GM21367 (cell line): ENCODE measurements around the gene KRT13.

Experiments used
- ATAC-seq: cut with Tn5 transposase; IDR thresholded peaks from one replicate; pipeline ENCODE4 v1.9.1; 2021; ENCODE audit not compliant: unreplicated experiment

The KRT13 gene

DNA sequence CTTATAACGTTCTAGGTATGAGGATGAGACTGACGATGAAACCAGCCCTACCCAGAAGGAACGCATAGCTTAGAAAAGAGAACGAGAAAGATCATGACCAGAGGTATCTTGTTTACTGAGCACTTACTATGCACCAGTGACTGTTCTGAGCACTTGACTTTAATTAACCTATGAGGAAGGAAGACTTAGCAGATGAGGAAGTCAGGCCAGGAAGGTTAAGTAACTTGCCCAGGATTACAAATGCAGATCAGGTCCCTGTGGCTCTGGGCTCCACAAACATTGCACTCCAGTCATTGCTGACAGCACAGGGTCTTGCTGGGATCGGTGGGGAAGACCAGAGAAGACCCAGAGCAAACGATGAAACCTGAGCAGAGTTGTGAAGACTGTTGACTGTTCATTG lies 7.1 kb downstream of the KRT13 start:
- no peak for ATAC-seq

DNA sequence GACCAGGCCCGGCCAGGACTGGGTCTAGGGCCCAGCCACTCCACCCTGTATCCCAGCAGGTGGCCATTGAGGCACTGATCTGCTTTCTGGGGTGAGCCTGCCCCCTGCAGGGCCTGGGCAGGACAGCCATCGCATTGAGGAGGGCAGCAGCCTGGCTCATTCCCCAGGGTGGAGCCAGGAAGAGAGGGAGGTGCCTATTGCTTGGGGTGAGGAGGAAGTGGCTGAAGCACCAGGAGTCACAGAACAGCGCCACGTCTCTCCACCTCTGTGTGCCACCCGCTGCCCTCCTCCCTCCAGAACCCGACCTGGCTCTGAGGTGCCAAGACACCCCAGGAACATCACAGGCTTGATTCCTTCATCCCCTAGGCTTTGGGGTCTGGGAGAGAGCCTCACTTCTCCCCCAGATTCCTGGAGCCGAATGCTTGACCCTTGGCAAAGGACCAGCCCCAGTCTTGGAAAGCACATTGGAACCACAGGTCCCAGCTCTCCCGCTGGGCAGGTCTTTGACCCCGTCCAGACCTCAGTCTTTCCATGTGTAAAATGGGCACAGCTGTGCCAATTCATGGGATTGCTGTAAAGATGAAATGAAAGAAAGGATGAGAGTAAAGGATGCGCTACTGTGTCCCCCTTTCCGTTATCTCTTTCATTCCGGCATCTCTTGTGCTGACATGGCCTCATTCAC lies 8.5 kb downstream of the KRT13 start:
- ATAC-seq = peak; percentile 70

DNA sequence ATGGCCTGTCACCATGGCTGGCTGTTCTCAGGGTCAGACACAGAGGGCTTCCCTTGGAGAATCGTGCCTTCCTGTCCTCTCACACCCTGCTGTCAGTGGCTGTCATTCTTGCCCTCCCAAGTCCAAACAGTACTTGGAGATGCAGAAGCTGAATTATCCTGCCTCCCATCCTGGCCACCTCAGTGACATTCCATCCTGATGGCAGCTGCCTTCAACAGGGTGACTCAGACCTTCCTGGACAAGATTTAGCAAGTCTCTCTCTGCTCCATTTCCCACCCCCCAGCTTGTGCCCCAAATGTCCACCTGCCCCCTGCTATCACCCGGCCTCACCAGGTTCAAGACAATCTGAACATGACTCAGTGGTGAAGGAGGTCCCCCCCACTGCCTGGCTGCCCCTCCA lies 10.9 kb downstream of the KRT13 start:
- no peak for ATAC-seq

DNA sequence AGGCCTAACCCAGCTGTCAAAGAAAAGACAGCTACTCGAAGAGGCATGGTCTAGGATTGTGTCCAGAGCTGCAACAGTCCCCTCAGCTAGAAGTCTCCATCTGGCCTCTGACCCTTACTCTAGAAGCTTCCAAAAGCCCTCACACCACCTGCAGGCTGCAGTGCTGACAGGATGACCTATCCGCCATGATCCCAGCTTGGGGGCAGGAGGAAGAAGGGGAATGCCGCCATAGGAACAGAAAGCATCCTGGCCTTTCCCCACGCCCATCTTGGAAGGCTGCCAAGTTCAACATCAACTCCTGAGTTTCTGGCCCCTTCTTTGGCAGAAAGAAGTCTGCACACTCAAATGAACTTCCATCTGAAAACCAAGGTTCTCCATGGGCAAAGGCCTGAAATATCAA lies 12.6 kb downstream of the KRT13 start:
- ATAC-seq = no peak

DNA sequence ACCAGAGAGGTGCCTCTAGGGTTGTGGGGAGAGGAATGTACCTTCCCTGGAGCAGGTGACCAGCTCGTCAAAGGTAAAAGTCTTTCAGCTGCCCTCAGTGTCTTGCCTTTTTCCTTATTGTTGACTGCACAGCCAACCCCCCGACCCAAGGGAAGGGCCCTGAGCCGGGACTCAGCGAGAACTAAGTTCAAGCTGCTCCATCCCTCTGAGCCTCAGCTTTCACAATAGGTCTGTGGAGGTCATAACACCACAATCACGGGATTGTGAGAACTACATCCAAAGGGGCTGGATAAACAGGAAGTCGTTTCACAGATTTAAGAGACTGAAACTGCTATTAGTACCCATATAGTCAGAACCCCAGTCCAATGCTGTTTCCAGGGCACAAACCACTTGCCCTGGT lies 13.1 kb downstream of the KRT13 start:
- no peak for ATAC-seq

DNA sequence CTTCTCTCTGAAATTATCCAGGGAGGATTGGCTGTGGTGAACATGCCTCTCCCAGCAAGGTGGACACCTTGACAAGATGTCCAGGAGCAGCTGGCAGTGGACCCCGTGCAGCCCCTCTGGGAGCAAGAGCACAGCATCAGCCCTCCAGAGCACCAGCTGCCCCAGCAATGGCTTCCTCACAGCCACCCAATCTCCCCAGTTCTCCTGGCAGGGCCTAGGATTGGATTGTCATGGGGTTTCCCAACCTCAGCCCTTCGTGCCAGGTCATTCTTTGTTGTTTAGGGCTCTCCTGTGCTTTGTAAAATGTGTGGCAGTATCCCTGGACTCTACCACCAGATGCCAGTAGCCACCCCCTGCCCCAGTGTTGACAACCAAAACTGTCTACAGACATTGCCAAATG lies 13.9 kb downstream of the KRT13 start:
- ATAC-seq = no peak

DNA sequence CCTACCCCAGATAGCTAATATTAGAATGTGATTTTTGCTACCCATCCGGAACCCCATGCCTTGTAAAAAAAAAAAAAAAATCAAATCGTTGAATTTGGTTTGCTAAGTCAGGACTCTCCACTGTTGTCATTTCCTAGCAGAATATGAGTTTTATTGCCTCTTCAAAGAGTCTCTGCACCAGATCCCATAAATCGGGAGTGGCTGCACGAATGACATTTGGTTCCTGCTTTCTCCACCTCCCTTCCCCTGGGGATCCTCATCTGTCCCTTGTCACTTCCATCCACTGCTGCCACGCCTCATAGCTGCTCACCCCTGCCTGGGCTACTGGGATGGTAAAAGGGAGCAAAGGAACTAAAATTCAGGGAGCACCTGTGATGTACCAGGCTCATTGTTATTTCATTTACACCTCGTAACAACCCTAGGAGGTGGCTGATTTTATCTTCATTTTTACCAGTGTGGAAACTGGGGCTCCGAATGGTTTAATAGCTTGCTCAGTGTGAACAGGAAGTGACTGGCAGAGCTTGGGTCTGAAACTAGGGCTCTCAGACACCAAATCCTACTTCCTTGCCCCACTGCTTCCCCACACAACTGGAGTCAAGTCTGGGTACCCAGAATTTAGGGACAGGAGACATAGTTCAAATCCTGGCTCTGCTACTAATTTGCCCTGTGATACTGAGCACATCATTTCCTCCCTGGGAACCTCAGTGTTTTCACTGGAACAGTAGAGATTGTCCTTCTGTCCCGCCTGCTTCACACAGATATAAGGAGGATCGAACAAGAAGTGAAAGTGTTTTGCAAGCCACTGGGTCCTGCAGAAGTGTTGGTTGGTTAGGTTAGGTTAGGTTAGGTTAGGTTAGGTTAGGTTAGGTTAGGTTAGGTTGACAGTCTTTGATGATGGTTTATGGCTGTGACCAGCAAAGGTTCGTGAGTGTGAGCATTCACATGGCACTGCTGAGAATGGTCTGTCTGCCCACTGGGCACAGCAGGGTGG lies 15.1 kb downstream of the KRT13 start:
- no peak for ATAC-seq

DNA sequence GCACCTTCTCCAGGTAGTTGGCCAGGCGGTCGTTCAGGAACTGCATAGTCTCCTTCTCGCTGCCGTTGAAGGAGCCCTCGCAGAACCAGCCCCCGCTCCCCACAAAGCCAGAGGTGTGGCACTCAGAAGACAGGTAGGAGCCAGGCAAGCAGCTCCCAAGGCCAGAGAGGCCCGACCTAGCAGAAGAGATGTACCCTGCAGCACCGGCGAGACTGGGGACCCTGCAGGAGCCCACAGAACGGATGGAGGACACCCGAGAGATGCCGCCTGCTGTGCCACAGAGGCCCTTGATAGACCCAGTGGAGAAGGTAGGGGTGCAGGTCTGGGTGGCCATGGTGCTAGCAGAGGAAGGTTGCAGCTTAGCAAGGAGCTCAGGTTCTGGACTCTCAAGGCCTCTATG lies 15.9 kb downstream of the KRT13 start, which contains the start of gene KRT36:
Gene KRT36, minus strand, starts transcription at position 380 of the 400 bp plus-strand sequence. Its CDS starts 46 bp downstream, at position 334.
- ATAC-seq = no peak

DNA sequence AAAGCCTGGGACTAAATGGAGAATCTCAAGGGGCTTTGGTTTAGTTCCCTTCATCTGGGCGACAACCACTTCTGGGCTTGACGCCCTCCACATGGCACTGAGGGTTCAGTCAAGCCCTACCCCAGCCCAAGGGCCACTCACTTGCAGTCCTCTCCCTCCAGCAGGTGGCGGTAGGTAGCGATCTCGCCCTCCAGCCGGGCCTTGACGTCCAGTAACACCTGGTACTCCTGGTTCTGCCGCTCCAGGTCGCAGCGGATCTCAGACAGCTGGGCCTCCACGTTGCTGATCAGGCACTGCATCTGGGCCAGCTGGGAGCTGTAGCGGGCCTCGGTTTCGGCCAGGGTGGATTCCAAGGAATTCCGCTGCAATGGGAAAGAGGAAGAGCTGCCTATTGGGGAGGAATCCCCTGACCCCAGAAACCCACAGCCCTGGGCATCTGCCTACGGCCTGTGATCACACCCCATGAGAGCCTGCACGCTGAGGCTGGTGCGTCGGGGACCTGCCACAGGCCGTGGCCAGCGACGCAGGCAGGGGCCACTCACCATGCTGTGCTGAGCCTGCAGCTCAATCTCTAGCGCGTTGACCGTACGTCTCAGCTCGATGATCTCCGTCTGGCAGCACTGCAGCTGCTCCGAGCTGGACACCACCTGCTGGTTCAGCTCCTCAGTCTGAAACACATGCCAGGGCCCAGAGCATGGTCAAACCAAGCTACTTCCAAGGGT lies 18.4 kb downstream of the KRT13 start:
- no peak for ATAC-seq

DNA sequence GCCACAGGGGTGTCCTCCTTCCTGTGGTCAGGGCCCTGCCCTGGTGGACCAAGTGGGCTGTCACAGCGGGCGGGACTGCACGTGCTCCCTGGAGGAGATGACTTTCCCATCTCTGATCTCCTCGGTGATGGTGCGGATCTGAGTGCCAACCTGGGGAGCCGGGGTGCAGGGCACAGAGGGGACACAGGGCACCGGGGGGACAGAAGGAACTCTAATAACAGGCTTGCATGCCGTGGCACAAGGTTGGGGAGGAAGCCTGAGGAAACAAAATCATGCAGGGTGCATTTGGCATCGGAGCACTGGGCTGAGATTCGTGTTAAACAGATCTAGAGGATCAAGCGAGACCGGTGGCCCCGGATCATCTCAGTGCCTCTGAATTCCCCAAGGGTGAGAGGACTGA lies 19.1 kb downstream of the KRT13 start:
- ATAC-seq = no peak

DNA sequence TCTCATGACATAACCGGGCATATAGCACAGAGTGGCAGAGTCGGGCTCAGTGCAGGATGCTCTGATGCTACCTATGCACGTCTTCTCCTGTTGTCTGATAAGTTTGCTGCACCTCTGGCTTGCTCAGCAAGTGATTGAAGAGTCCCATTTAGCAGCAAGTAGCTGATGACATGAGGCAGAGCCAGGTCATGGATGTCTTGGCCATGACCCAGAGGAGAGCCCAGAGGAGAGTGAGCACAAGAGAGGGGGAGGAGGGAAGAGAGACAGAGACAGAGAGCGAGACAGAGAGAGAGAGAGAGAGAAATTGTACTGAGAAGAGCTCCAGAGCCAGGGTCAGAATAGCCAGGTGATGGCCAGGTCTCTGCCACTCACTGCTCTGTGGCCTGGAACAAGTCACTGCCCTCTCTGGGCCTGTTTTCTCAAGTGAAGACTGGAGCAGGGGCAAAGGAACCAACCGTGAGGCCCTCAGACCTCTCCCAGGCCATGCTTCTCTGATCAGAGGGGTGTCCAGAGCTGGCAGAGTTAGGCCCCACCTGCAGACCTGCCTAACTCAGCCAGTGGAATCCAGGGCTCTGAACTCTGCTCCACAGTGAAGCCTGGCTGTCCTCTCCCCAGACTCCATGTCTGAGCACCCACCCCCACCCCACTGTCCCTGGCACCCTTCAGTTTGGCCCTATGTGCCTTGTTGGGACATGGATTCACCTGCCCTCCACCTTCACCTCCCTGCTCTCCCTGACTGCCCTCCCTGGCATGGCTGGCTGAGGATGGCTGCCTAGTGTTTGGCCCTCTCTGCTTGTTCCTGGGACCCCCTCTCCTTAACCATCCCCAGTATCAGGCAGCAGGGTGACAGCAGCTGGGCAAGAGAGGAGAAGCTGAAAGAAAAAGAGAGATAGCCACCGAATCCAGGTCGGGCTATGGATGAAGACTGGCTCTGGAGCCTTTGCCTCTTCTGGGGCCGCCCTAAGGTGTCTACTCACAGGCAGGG lies 20.2 kb downstream of the KRT13 start:
- ATAC-seq = no peak

DNA sequence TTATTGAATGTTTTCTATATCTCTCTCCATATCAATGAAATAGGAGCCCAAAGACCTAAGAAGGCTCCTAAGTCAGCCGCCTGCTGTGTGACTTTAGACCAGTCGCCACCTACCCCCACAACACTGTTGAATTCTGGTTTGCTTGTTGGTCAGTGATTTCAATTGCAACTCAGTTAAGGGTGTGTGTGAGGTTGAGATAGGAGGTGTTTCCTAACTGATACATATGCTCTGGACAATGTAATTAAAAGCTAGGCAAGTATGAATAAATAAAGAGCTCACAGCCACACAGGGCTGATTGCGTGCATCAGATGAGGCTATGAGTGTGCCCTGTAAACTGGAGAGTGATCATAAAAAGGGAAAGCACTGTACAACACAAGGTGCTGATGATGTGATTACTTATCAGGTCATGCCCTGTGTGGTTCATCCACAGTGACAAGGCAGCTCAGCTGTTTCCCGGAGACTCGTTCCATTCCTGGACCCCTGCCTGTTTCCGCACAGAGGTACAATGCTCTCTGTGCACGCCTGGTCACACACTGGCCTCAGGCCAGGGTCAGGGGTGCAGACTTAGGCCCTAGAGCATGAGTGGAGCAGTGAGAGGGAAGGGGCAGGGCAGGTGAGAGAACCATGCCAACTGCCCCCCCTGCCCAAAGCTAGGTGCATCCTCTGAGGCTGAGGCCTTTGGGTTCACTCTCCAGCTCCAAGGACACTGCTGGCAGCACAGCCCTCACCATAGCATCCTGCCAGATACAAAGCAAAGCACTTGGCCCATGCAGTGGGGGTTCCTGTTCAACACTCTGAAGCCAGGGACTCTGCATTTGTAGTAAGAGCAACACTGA lies 21.2 kb downstream of the KRT13 start:
- ATAC-seq = no peak

DNA sequence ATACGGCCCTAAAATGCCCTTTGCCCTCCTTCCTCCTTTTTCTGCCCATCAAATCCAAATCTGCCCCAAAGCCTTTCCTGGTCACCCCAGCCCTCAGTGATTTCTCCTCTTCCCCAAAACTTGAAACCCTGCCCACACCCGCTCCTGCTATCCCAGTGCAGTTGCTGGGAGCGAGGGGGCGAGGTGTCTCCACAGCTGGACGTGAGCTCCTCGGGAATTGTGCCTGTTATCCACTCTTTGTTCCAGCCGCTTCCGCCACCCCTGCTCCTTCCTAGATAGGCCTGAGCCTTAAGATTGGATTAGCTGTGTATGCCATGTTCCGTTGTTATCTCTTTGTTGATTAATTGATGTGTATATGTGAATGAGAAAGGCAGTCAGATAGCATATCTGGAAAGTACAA lies 21.9 kb downstream of the KRT13 start:
- ATAC-seq = no peak

DNA sequence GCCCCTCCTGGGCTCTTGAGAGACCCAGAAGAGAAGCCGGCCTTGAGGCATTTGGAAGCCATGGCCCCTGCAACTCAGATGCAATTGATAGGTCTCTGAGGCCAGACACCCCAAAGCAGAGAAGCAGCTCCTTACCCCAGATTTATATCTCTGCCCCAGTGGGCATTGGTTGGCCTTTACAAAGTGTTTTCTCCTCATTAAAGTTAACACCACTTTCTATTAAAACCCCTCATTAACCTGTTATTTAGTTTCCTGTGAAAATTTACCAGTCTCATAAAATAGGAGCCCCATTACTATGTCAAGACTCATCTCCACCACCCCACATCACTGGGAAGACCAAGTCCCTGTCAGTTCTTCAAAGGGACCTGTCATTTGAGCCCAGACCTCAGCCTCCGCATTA lies 24.4 kb downstream of the KRT13 start, which contains the start of gene KRT35:
Gene KRT35, minus strand, starts transcription at position 116 of the 400 bp plus-strand sequence. Its CDS starts 54 bp downstream, at position 62.
- no peak for ATAC-seq

DNA sequence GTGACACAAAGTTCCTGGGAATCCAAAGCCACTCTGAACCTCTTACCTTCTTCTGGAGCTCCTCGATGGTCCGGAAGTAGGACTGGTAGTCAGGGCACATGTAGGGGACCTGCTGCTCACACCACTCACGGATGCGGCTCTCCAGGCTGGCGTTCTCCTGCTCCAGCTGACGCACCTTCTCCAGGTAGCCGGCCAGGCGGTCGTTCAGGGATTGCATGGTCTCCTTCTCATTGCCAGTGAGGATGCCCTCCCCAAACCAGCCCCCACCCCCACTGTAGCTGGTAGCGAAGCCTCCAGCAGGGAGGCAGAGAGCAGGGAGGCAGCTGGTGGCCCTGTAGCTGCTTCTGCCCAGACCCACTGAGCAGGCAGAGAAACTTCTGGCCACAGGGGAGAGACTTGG lies 24.8 kb downstream of the KRT13 start:
- ATAC-seq = no peak

DNA sequence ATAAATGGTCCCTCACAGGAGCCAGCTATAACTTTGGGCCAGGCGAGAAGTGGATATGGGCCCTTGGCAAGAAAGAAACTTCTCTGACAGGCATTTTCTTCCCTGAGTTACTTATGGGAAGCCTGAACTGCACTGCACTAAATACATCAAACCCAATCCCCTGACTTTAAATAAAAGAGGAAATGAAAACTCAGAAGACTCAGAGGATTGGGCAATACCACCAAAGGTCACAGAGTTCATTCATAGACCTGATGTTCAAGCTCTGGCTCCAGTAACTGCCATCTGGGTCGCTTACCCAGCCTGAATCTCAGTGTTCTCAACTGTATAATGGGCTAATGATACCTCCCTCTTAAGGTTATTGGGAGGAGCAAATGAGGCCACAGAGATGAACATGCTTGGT lies 25.3 kb downstream of the KRT13 start:
- ATAC-seq = no peak

DNA sequence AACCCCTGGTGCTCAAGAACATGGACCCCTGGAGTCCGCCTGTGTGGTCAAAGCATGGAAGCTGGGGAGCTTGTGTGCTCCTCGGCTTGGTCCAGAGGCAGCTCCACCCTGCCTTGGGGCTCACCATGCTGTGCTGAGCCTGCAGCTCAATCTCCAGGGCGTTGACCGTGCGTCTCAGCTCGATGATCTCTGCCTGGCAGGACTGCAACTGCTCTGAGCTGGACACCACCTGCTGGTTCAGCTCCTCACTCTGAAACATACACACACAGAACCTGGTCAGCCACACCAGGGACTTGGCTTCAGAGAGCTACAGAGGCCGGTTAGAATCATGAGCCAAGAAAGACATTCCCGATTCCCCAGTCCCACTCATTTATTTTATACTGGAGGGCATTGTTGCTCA lies 27.2 kb downstream of the KRT13 start:
- no peak for ATAC-seq

DNA sequence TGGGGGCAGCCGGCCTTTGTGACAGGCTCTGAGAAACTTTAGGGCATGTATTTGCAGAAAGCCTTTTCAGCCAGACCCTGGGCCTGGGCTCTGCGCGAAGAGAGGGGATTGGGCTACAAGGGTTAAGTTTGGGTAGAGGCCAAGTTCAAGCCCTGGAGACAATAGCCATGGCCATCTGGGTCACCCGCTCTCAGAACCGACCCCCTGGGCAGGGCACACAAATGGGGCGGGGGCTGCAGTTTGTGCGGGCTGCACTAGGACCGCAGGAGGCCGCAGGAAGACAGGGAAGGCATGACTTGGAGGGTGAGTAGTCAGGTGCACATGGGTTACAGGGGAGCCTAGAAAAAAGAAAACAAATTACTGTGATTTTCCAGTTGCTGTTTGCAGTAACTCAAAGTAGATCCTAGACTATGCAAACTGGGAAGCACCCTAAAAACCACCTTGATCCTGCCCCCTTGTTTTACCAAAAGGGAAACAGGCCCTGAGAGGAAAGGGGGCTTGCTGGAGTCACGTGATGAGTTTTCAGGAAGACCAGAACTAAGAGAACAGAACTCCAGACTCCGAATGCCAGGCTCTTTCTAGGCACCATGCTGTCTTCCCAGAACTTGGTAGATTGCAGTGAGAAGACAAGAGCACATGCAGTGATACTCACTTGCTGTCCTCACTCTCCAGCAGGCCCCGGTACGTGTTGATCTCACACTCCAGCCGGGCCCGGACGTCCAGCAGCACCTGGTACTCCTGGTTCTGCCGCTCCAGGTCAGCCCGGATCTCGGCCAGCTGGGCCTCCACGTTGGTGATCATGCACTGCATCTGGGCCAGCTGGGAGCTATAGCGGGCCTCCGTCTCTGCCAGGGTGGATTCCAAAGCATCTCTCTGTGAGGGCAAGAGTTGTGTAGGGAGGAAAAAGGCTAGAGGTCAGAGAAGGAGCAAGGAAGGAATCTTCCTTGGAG lies 28.3 kb downstream of the KRT13 start:
- no peak for ATAC-seq
